ENCODE results near the gene SND1.

- no peak for TF ChIP-seq CTCF (IDR thresholded peaks at IDR 0.05 in 8 of 11, conservative IDR thresholded peaks at IDR 0.05 in 3 of 11)
- TF ChIP-seq POLR2A (IDR thresholded peaks at IDR 0.05): no peak
- no peak for TF ChIP-seq POLR2AphosphoS5 (IDR thresholded peaks at IDR 0.05)
Observed at GRCh38 chr7:127678337-127678736, 26.3 kb downstream of the SND1 start.
